Liver (tissue), 9 donors: ENCODE measurements around the gene PDE3A. TPM values are rescaled to one million over a fixed set of nuclear protein-coding genes. Genes with fewer than 3 reads are reported as not detected.

Experiments
- DNase-seq: peaks from one replicate; pipeline ENCODE4 v3.0.0-alpha.2; 2017; ENCODE audit warnings: low spot score
- H3K27ac ChIP-seq, 2 donors: one replicate each; pipeline ENCODE4 v1.7.0; 2013; ENCODE audit warnings: inconsistent platforms in 2 of 2, low read length in 2 of 2, control low read depth in 1 of 2, low read depth in 1 of 2, mild to moderate bottlenecking in 1 of 2
- H3K27me3 ChIP-seq, 4 donors: one replicate each; pipeline versions ENCODE4 v1.6.1 to v1.7.0; 2013; ENCODE audit warnings: low read length in 3 of 4, inconsistent platforms in 1 of 4, mild to moderate bottlenecking in 1 of 4, moderate library complexity in 1 of 4; ENCODE audit not compliant: control insufficient read depth in 4 of 4, insufficient read depth in 4 of 4
- H3K36me3 ChIP-seq, 4 donors: one replicate each; pipeline versions ENCODE4 v1.6.1 to v1.7.0; 2013; ENCODE audit warnings: low read length in 3 of 4, mild to moderate bottlenecking in 3 of 4, low read depth in 1 of 4, moderate library complexity in 1 of 4; ENCODE audit not compliant: control insufficient read depth in 4 of 4, insufficient read depth in 3 of 4
- H3K4me1 ChIP-seq, 4 donors: one replicate each; pipeline versions ENCODE4 v1.6.1 to v1.7.0; 2013; ENCODE audit warnings: low read length in 3 of 4, mild to moderate bottlenecking in 3 of 4, moderate library complexity in 1 of 4; ENCODE audit not compliant: control insufficient read depth in 4 of 4, insufficient read depth in 4 of 4
- H3K4me3 ChIP-seq, 3 donors: one replicate each; pipeline versions ENCODE4 v1.6.1 to v1.7.0; 2013; ENCODE audit warnings: low read length in 3 of 3, control low read depth in 1 of 3, low read depth in 1 of 3, mild to moderate bottlenecking in 1 of 3
- H3K9ac ChIP-seq, 2 donors: one replicate each; pipeline ENCODE4 v1.7.0; 2013; ENCODE audit warnings: low read length in 2 of 2, mild to moderate bottlenecking in 2 of 2, moderate library complexity in 2 of 2, control low read depth in 1 of 2, low read depth in 1 of 2
- H3K9me3 ChIP-seq, 4 donors: one replicate each; pipeline versions ENCODE4 v1.6.1 to v1.7.0; 2013; ENCODE audit warnings: low read length in 3 of 4; ENCODE audit not compliant: control insufficient read depth in 4 of 4
- EGR1 ChIP-seq, 2 donors: IDR thresholded peaks; 2 replicates each; pipeline ENCODE4 v1.6.1; 2016 to 2018; ENCODE audit warnings: antibody characterized with exemption in 2 of 2, low read depth in 2 of 2
- FOXA1 ChIP-seq: IDR thresholded peaks from 2 replicates; pipeline ENCODE4 v1.6.1; 2016; ENCODE audit warnings: antibody characterized with exemption
- FOXA2 ChIP-seq: IDR thresholded peaks from 2 replicates; pipeline ENCODE4 v1.6.1; 2016; ENCODE audit warnings: antibody characterized with exemption
- GABPA ChIP-seq, 2 donors: IDR thresholded peaks in 1 of 2; conservative IDR thresholded peaks in 1 of 2; 2 replicates each; pipeline ENCODE4 v1.6.1; 2016; ENCODE audit warnings: antibody characterized with exemption in 2 of 2, mild to moderate bottlenecking in 1 of 2, moderate library complexity in 1 of 2
- HNF4A ChIP-seq, 2 donors: conservative IDR thresholded peaks; 2 replicates each; pipeline ENCODE4 v1.6.1; 2016; ENCODE audit warnings: antibody characterized with exemption in 2 of 2, mild to moderate bottlenecking in 2 of 2
- HNF4G ChIP-seq: IDR thresholded peaks from 2 replicates; pipeline ENCODE4 v1.6.1; 2016; ENCODE audit warnings: antibody characterized with exemption
- JUND ChIP-seq, 2 donors: IDR thresholded peaks; 2 replicates each; pipeline ENCODE4 v1.6.1; 2016; ENCODE audit warnings: antibody characterized with exemption in 2 of 2
- NR2F2 ChIP-seq: IDR thresholded peaks from 2 replicates; pipeline ENCODE4 v1.6.1; 2016; ENCODE audit warnings: antibody characterized with exemption
- RAD21 ChIP-seq, 2 donors: IDR thresholded peaks; 2 replicates each; pipeline ENCODE4 v1.6.1; 2016; ENCODE audit warnings: antibody characterized with exemption in 2 of 2, mild to moderate bottlenecking in 2 of 2
- RXRA ChIP-seq, 2 donors: IDR thresholded peaks; 2 replicates each; pipeline ENCODE4 v1.6.1; 2017 to 2018; ENCODE audit warnings: antibody characterized with exemption in 2 of 2, mild to moderate bottlenecking in 1 of 2
- SP1 ChIP-seq: IDR thresholded peaks from 2 replicates; pipeline ENCODE4 v1.6.1; 2018; ENCODE audit warnings: antibody characterized with exemption, mild to moderate bottlenecking
- TAF1 ChIP-seq: conservative IDR thresholded peaks from 2 replicates; pipeline ENCODE4 v1.6.1; 2016; ENCODE audit warnings: antibody characterized with exemption, mild to moderate bottlenecking
- YY1 ChIP-seq: IDR thresholded peaks from 2 replicates; pipeline ENCODE4 v1.6.1; 2016; ENCODE audit warnings: antibody characterized with exemption, mild to moderate bottlenecking
- WGBS: extraction: QIAGEN DNeasy Blood & Tissue Kit; methylation state at CpG from one replicate; pipeline ENCODE4 v1.1.7; 2013; 5-methylcytosine and 5-hydroxymethylcytosine counted together
- polyA plus RNA-seq, 2 donors: library from polyadenylated mRNA; stranded (reverse) in 1 of 2; unstranded in 1 of 2; fragments of 200-250 nt in 1 of 2; fragments of >200 nt in 1 of 2; fragmentation: Nextera tagmentation in 1 of 2; extraction: Ambion mirVana in 1 of 2; gene quantifications; one replicate each; pipeline versions ENCODE4 v1.2.1 to v1.2.3, GENCODE V29; 2013 to 2015
- total RNA-seq, 2 donors: library from RNA; depleted of rRNA; stranded (reverse); fragments of >200 nt; gene quantifications; one replicate each; pipeline ENCODE4 v1.2.3, GENCODE V29; 2014
- TF ChIP-seq, protein P1 (sequence below): IDR thresholded peaks from 2 replicates; pipeline ENCODE4 v1.6.1; 2016; ENCODE audit warnings: antibody characterized with exemption
- TF ChIP-seq, protein P2 (sequence below): IDR thresholded peaks from 2 replicates; pipeline ENCODE4 v1.6.1; 2016; ENCODE audit warnings: antibody characterized with exemption, mild to moderate bottlenecking
- TF ChIP-seq, protein P3 (sequence below): IDR thresholded peaks from 2 replicates; pipeline ENCODE4 v1.6.1; 2016; ENCODE audit warnings: antibody characterized with exemption
- TF ChIP-seq, protein P4 (sequence below): IDR thresholded peaks from 2 replicates; pipeline ENCODE4 v1.6.1; 2016; ENCODE audit warnings: antibody characterized with exemption
- TF ChIP-seq, protein P5 (sequence below): fragments of 150-350 bp; IDR thresholded peaks from 2 replicates; pipeline ENCODE4 v1.5.1; 2017; ENCODE audit warnings: improper control_type of control experiment, low read depth, low read length; ENCODE audit not compliant: missing input control
- donor health status: healthy.
- donor health status: healthy.
- donor health status: healthy.
- donor health status: healthy.
- donor health status: healthy.

PDE3A gene
- total and polyA plus RNA-seq, 4 donors, result 0.50 to 3.8 (median 2.2) TPM

DNA sequence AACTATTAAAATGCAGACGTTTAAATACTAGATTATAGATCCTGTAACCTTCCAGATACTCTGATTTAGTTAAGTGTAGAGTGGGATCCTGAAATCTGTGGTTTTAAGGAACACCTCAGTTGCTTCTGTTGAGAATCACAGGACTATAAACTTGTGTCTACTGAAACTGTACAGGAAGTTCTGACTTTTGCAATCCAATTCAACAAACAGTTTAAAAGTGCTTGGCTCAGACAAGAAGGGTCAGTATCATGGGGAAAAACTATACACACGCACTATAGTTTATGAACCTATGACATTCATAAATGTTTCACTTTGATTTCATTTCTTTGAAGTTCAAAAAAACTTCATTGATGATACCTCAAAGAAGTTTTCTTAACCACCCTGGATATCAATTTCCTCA is 13.8 kb downstream of the PDE3A start:
- Histone ChIP-seq H3K27me3 (no peaks in the 10 kb centered on the region), H3K4me3 (no peak overlapping the region), H3K4me1 (no peaks in the 10 kb centered on the region), H3K9me3 (no peaks in the 10 kb centered on the region), H3K36me3 (no peaks in the 10 kb centered on the region), H3K9ac (no peak overlapping the region), H3K27ac (no peak overlapping the region)
- no peak for DNase-seq
- no peak for TF ChIP-seq HNF4G
- TF ChIP-seq RXRA (IDR thresholded peaks at IDR 0.05), result no peak
- TF ChIP-seq, protein P1, sequence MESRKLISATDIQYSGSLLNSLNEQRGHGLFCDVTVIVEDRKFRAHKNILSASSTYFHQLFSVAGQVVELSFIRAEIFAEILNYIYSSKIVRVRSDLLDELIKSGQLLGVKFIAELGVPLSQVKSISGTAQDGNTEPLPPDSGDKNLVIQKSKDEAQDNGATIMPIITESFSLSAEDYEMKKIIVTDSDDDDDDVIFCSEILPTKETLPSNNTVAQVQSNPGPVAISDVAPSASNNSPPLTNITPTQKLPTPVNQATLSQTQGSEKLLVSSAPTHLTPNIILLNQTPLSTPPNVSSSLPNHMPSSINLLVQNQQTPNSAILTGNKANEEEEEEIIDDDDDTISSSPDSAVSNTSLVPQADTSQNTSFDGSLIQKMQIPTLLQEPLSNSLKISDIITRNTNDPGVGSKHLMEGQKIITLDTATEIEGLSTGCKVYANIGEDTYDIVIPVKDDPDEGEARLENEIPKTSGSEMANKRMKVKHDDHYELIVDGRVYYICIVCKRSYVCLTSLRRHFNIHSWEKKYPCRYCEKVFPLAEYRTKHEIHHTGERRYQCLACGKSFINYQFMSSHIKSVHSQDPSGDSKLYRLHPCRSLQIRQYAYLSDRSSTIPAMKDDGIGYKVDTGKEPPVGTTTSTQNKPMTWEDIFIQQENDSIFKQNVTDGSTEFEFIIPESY, result no peak
- no peak for TF ChIP-seq GABPA (IDR thresholded peaks at IDR 0.05 in 1 of 2, conservative IDR thresholded peaks at IDR 0.05 in 1 of 2)
- TF ChIP-seq, protein P2, sequence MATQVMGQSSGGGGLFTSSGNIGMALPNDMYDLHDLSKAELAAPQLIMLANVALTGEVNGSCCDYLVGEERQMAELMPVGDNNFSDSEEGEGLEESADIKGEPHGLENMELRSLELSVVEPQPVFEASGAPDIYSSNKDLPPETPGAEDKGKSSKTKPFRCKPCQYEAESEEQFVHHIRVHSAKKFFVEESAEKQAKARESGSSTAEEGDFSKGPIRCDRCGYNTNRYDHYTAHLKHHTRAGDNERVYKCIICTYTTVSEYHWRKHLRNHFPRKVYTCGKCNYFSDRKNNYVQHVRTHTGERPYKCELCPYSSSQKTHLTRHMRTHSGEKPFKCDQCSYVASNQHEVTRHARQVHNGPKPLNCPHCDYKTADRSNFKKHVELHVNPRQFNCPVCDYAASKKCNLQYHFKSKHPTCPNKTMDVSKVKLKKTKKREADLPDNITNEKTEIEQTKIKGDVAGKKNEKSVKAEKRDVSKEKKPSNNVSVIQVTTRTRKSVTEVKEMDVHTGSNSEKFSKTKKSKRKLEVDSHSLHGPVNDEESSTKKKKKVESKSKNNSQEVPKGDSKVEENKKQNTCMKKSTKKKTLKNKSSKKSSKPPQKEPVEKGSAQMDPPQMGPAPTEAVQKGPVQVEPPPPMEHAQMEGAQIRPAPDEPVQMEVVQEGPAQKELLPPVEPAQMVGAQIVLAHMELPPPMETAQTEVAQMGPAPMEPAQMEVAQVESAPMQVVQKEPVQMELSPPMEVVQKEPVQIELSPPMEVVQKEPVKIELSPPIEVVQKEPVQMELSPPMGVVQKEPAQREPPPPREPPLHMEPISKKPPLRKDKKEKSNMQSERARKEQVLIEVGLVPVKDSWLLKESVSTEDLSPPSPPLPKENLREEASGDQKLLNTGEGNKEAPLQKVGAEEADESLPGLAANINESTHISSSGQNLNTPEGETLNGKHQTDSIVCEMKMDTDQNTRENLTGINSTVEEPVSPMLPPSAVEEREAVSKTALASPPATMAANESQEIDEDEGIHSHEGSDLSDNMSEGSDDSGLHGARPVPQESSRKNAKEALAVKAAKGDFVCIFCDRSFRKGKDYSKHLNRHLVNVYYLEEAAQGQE, result no peak
- TF ChIP-seq YY1, result no peak
- TF ChIP-seq NR2F2, result no peak
- TF ChIP-seq HNF4A (conservative IDR thresholded peaks at IDR 0.05), result no peak
- no peak for TF ChIP-seq TAF1
- no peak for TF ChIP-seq EGR1 (IDR thresholded peaks at IDR 0.05; ENCODE audit: low read depth in 2 of 2)
- no peak for TF ChIP-seq JUND (IDR thresholded peaks at IDR 0.05)
- TF ChIP-seq RAD21 (IDR thresholded peaks at IDR 0.05), result no peak
- TF ChIP-seq, protein P3, sequence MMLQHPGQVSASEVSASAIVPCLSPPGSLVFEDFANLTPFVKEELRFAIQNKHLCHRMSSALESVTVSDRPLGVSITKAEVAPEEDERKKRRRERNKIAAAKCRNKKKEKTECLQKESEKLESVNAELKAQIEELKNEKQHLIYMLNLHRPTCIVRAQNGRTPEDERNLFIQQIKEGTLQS, result no peak
- 58% methylated on average over 2 of the region's 2 CpGs for WGBS

DNA sequence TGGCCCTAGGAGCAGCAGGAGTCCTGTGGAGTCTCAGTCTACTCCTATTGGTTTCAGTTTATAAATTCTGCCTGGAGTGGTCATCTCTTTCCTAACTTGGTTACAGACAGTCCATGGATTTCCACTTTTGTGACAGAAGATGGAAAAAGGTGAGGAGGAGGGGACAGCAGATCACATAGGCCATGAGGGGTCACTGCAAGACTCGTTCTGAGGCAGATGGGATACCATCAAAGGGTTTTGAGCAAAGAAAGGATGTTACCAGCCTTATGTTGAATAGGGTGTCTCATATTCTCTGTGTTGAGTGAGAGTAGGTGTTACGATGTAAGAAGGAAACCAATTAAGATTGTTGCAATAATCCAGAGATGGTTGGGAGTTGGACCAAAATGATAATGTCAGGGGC is 15.3 kb downstream of the PDE3A start:
- H3K4me1 ChIP-seq, result no peaks in the 10 kb centered on the region
- no peak overlapping the region for H3K4me3 ChIP-seq
- 87% methylated on average over 2 of the region's 2 CpGs for WGBS
- no peaks in the 10 kb centered on the region for H3K9me3 ChIP-seq
- H3K36me3 ChIP-seq, result no peaks in the 10 kb centered on the region
- TF ChIP-seq HNF4G, result no peak
- no peak for TF ChIP-seq NR2F2
- TF ChIP-seq FOXA1, result no peak
- TF ChIP-seq RAD21 (IDR thresholded peaks at IDR 0.05), result no peak
- TF ChIP-seq HNF4A (conservative IDR thresholded peaks at IDR 0.05), result no peak
- no peak for TF ChIP-seq RXRA (IDR thresholded peaks at IDR 0.05)
- TF ChIP-seq JUND (IDR thresholded peaks at IDR 0.05), result no peak
- TF ChIP-seq, protein P3, result no peak
- no peak for TF ChIP-seq GABPA (IDR thresholded peaks at IDR 0.05 in 1 of 2, conservative IDR thresholded peaks at IDR 0.05 in 1 of 2)
- TF ChIP-seq, protein P4, sequence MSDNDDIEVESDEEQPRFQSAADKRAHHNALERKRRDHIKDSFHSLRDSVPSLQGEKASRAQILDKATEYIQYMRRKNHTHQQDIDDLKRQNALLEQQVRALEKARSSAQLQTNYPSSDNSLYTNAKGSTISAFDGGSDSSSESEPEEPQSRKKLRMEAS, result no peak
- TF ChIP-seq FOXA2, result no peak
- TF ChIP-seq, protein P1, result no peak
- TF ChIP-seq, protein P5, sequence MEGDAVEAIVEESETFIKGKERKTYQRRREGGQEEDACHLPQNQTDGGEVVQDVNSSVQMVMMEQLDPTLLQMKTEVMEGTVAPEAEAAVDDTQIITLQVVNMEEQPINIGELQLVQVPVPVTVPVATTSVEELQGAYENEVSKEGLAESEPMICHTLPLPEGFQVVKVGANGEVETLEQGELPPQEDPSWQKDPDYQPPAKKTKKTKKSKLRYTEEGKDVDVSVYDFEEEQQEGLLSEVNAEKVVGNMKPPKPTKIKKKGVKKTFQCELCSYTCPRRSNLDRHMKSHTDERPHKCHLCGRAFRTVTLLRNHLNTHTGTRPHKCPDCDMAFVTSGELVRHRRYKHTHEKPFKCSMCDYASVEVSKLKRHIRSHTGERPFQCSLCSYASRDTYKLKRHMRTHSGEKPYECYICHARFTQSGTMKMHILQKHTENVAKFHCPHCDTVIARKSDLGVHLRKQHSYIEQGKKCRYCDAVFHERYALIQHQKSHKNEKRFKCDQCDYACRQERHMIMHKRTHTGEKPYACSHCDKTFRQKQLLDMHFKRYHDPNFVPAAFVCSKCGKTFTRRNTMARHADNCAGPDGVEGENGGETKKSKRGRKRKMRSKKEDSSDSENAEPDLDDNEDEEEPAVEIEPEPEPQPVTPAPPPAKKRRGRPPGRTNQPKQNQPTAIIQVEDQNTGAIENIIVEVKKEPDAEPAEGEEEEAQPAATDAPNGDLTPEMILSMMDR, result no peak
- TF ChIP-seq, protein P2, result no peak
- TF ChIP-seq TAF1, result no peak
- no peak for TF ChIP-seq SP1
- no peak overlapping the region for H3K27ac ChIP-seq
- no peak overlapping the region for H3K9ac ChIP-seq
- H3K27me3 ChIP-seq, result no peaks in the 10 kb centered on the region
- DNase-seq, result no peak
